MM.1S (cell line): ENCODE measurements around the gene ETHE1.

ENCODE experiments used
- DNase-seq: peaks from one replicate; pipeline ENCODE4 v3.0.0-alpha.2; 2015
- H2AFZ ChIP-seq: fragments of 300-600 bp; sonication (generic); 2 replicates; pipeline ENCODE4 v1.6.0; 2016; ENCODE audit warnings: antibody characterized with exemption, low read length
- H3F3A ChIP-seq: fragments of 300-600 bp; sonication (generic); 2 replicates; pipeline ENCODE4 v1.6.1; 2016; ENCODE audit warnings: mild to moderate bottlenecking, antibody characterized with exemption, low read length, moderate library complexity, mixed read lengths; ENCODE audit not compliant: insufficient read depth
- H3K27ac ChIP-seq: fragments of 300-600 bp; sonication (generic); 2 replicates; pipeline ENCODE4 v1.5.1; 2016; ENCODE audit warnings: mild to moderate bottlenecking, low read length
- H3K27me3 ChIP-seq: fragments of 300-600 bp; sonication (generic); replicated peaks from 2 replicates; pipeline ENCODE4 v1.6.0; 2016; ENCODE audit warnings: low read length; ENCODE audit not compliant: insufficient read depth
- H3K36me3 ChIP-seq: fragments of 300-600 bp; sonication (generic); replicated peaks from 2 replicates; pipeline ENCODE4 v1.6.1; 2016; ENCODE audit warnings: mild to moderate bottlenecking, low read length, mixed read lengths; ENCODE audit not compliant: insufficient read depth
- H3K4me1 ChIP-seq: fragments of 300-600 bp; sonication (generic); 2 replicates; pipeline ENCODE4 v1.6.1; 2016; ENCODE audit warnings: low read length, mixed read lengths
- H3K4me2 ChIP-seq: fragments of 300-600 bp; sonication (generic); 2 replicates; pipeline ENCODE4 v1.6.0; 2016; ENCODE audit warnings: low read depth, low read length
- H3K4me3 ChIP-seq: fragments of 300-600 bp; sonication (generic); 2 replicates; pipeline ENCODE4 v1.5.1; 2016; ENCODE audit warnings: low read length, mixed read lengths
- H3K79me2 ChIP-seq: fragments of 300-600 bp; sonication (generic); 2 replicates; pipeline ENCODE4 v1.6.1; 2016; ENCODE audit warnings: mixed run types, low read length, mixed read lengths
- H3K9ac ChIP-seq: fragments of 300-600 bp; sonication (generic); 2 replicates; pipeline ENCODE4 v1.6.1; 2016; ENCODE audit warnings: low read length, mixed read lengths
- H3K9me2 ChIP-seq: fragments of 300-600 bp; sonication (generic); replicated peaks from 2 replicates; pipeline ENCODE4 v1.6.1; 2016; ENCODE audit warnings: mild to moderate bottlenecking, low read length, mixed read lengths; ENCODE audit not compliant: insufficient read depth
- H3K9me3 ChIP-seq: fragments of 300-600 bp; sonication (generic); replicated peaks from 2 replicates; pipeline ENCODE4 v1.6.1; 2016; ENCODE audit warnings: mild to moderate bottlenecking, low read length, mixed read lengths; ENCODE audit not compliant: insufficient read depth
- H4K20me1 ChIP-seq: fragments of 300-600 bp; sonication (generic); 2 replicates; pipeline ENCODE4 v1.6.1; 2016; ENCODE audit warnings: mild to moderate bottlenecking, low read length, moderate library complexity, mixed read lengths; ENCODE audit not compliant: insufficient read depth
- CTCF ChIP-seq: fragments of 300-600 bp; sonication (generic); IDR thresholded peaks from 2 replicates; pipeline ENCODE4 v1.5.1; 2016; ENCODE audit warnings: antibody characterized with exemption, low read length, mixed read lengths
- EZH2 ChIP-seq: fragments of 300-600 bp; sonication (generic); optimal IDR thresholded peaks from 2 replicates; pipeline ENCODE3; 2017; ENCODE audit warnings: low read depth, mild to moderate bottlenecking, antibody characterized with exemption, low read length, mixed read lengths
- EZH2phosphoT487 ChIP-seq: fragments of 300-600 bp; sonication (generic); IDR thresholded peaks from 2 replicates; pipeline ENCODE4 v1.6.1; 2018; ENCODE audit warnings: antibody characterized with exemption, low read length

ETHE1 gene

GRCh38 chr19:43495082-43495481, 31.9 kb downstream of the ETHE1 start:
- H3F3A ChIP-seq, result no peaks in the 10 kb centered on the region
- no peak overlapping the region for H3K4me2 ChIP-seq
- no peak overlapping the region for H2AFZ ChIP-seq
- H3K79me2 ChIP-seq, result no peaks in the 10 kb centered on the region
- H3K27me3 ChIP-seq, result no peaks in the 10 kb centered on the region
- DNase-seq, result no peak
- H3K4me1 ChIP-seq, result no peaks in the 10 kb centered on the region
- no peak for TF ChIP-seq CTCF
- no peak for TF ChIP-seq EZH2
- no peak for TF ChIP-seq EZH2phosphoT487
- no peak overlapping the region for H3K9ac ChIP-seq
- H3K9me3 ChIP-seq, result no peaks in the 10 kb centered on the region
- no peaks in the 10 kb centered on the region for H3K9me2 ChIP-seq
- no peak overlapping the region for H3K4me3 ChIP-seq
- no peak overlapping the region for H3K27ac ChIP-seq
- H3K36me3 ChIP-seq, result no peaks in the 10 kb centered on the region
- H4K20me1 ChIP-seq, result no peaks in the 10 kb centered on the region

- Histone ChIP-seq H3K27ac (no peak overlapping the region), H3K4me3 (no peak overlapping the region), H2AFZ (no peak overlapping the region), H3K9me2 (no peaks in the 10 kb centered on the region), H3K27me3 (no peaks in the 10 kb centered on the region), H3K79me2 (no peaks in the 10 kb centered on the region), H3K4me2 (no peak overlapping the region), H4K20me1 (no peaks in the 10 kb centered on the region), H3K4me1 (no peaks in the 10 kb centered on the region), H3K9ac (no peak overlapping the region), H3K9me3 (no peaks in the 10 kb centered on the region), H3K36me3 (no peaks in the 10 kb centered on the region), H3F3A (no peaks in the 10 kb centered on the region)
- TF ChIP-seq EZH2phosphoT487 (no peak), CTCF (no peak), EZH2 (no peak)
- DNase-seq, result no peak
These were observed 36.2 kb downstream of the ETHE1 start for GRCh38 chr19:43490759-43491158.

GRCh38 chr19:43489979-43490599, 36.9 kb downstream of the ETHE1 start:
- H3K9me3 ChIP-seq, result no peaks in the 10 kb centered on the region
- no peaks in the 10 kb centered on the region for H3K36me3 ChIP-seq
- H3K27ac ChIP-seq, result no peak overlapping the region
- H3K79me2 ChIP-seq, result no peaks in the 10 kb centered on the region
- H3K9me2 ChIP-seq, result no peaks in the 10 kb centered on the region
- no peaks in the 10 kb centered on the region for H4K20me1 ChIP-seq
- no peak overlapping the region for H3K4me3 ChIP-seq
- H3K27me3 ChIP-seq, result no peaks in the 10 kb centered on the region
- DNase-seq, result no peak
- no peak overlapping the region for H3K4me2 ChIP-seq
- no peaks in the 10 kb centered on the region for H3K4me1 ChIP-seq
- H3F3A ChIP-seq, result no peaks in the 10 kb centered on the region
- no peak overlapping the region for H2AFZ ChIP-seq
- no peak for TF ChIP-seq EZH2phosphoT487
- no peak for TF ChIP-seq EZH2
- H3K9ac ChIP-seq, result no peak overlapping the region

- Histone ChIP-seq H3K9ac (no peak overlapping the region), H3K9me2 (no peaks in the 10 kb centered on the region), H3K9me3 (no peaks in the 10 kb centered on the region), H4K20me1 (no peaks in the 10 kb centered on the region), H3K4me3 (no peak overlapping the region), H3K4me1 (no peaks in the 10 kb centered on the region), H3K79me2 (no peaks in the 10 kb centered on the region), H3K36me3 (no peaks in the 10 kb centered on the region), H3K27ac (no peak overlapping the region), H2AFZ (no peak overlapping the region), H3K27me3 (no peaks in the 10 kb centered on the region), H3K4me2 (no peak overlapping the region), H3F3A (no peaks in the 10 kb centered on the region)
- TF ChIP-seq EZH2phosphoT487, result no peak
- TF ChIP-seq CTCF, result no peak
- no peak for TF ChIP-seq EZH2
- DNase-seq, result no peak
These were observed 37.7 kb downstream of the ETHE1 start for GRCh38 chr19:43489310-43489709.
